Measurements from ENCODE around the gene MCTP2. TPM values are rescaled to one million over a fixed set of nuclear protein-coding genes. Genes with fewer than 3 reads are reported as not detected.

The MCTP2 gene
- total RNA-seq, 1 experiment from 2014 or later = 1.3 TPM

DNA sequence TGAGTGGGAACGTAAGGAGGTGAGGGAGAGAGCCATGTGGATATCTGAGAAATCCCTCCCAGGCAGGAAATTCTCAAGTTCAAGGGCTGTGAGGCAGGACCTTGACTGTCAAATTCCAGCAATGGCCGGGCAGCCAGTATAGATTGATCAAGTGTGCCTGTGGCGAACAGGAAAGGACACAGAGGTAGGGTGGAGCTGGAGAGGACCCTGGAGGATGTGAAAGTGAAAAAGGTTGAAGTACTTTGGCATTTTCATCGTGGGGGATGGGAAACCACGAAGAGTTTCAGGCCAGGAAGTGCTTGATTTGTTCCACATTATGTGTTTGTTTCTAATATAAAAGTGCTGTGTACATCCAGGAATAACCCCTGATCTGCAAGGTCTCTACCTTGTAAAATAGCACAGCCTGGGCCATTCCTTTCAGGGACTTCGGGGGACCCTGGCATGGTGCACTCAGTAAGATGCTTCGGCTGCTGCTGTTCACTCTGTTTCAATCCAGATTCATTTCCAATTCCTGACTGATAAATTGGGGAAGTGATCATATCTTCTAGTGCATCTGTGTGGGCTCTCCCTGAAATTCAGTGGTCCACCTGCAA lies 156.6 kb downstream of the MCTP2 start:
- DNase-seq = no peak
- H3K79me2 ChIP-seq (ENCODE audit: insufficient read depth, low read length) = no peaks in the 10 kb centered on the region
- H2AFZ ChIP-seq (ENCODE audit: low read length) = no peak overlapping the region
- no CpG with 5 or more reads among the region's 7 CpGs for WGBS (ENCODE audit: extremely low coverage, insufficient read length, low lambda C conversion rate)
- Mint-ChIP-seq H3K27me3 (ENCODE audit: low read depth) (no peaks in the 10 kb centered on the region), H3K9me3 (no peaks in the 10 kb centered on the region), H3K27ac (no peak overlapping the region; a peak in 1 of 7 replicates), H3K4me1 (peaks cover 5 to 6% of the 10 kb centered on the region in 2 experiments), H3K4me3 (no peak overlapping the region), H3K36me3 (ENCODE audit: insufficient read depth in 1 of 3, low read depth in 3 of 3) (no peaks in the 10 kb centered on the region)
- H3K23me2 ChIP-seq (ENCODE audit: insufficient read length, low read depth, low read length, poor library complexity, severe bottlenecking) = no peaks in the 10 kb centered on the region
- H4K20me1 ChIP-seq (ENCODE audit: control insufficient read depth, insufficient read depth, insufficient read length) = no peaks in the 10 kb centered on the region
- no peaks in the 10 kb centered on the region for H3K9me3 ChIP-seq (ENCODE audit: control insufficient read depth, low read depth, low read length)
- H2BK5ac ChIP-seq (ENCODE audit: insufficient read length, low read length) = no peak overlapping the region
- no peak overlapping the region for H4K5ac ChIP-seq (ENCODE audit: insufficient read length, low read depth, low read length)
- no peak overlapping the region for H3T11ph ChIP-seq (ENCODE audit: low read length)
- no peak overlapping the region for H3K56ac ChIP-seq (ENCODE audit: insufficient read length, low read depth, low read length)
- no peak overlapping the region for H4K91ac ChIP-seq (ENCODE audit: insufficient read length, low read depth, low read length)
- H3K27me3 ChIP-seq (ENCODE audit: insufficient read depth, low read length) = no peaks in the 10 kb centered on the region
- peaks cover 3% of the 10 kb centered on the region; the same call in 1 of the 2 replicates for H3K4me1 ChIP-seq (ENCODE audit: insufficient read depth, low read length)
- no peak overlapping the region for H2BK120ac ChIP-seq (ENCODE audit: low read depth, low read length, poor library complexity, severe bottlenecking)
- no peak overlapping the region for H4K8ac ChIP-seq (replicated peaks; ENCODE audit: insufficient read length, low read depth, low read length)
- no peak overlapping the region for H3K27ac ChIP-seq (ENCODE audit: insufficient read length, low read depth, low read length)
- H3K18ac ChIP-seq (ENCODE audit: insufficient read length, low read depth, low read length) = no peak overlapping the region
- no peak overlapping the region; the same call in 1 of the 2 replicates for H3K14ac ChIP-seq (ENCODE audit: insufficient read depth, low read length)
- no peak overlapping the region for H3K9ac ChIP-seq (ENCODE audit: extremely low read depth, insufficient read length, low read length)
- no peak overlapping the region for H2AK5ac ChIP-seq (ENCODE audit: insufficient read length, low read length)
- no peak overlapping the region for H3K4ac ChIP-seq (ENCODE audit: low read depth, low read length)
- no peaks in the 10 kb centered on the region for H3K79me1 ChIP-seq (ENCODE audit: insufficient read depth, low read depth, low read length, poor library complexity, severe bottlenecking)
- H3K23ac ChIP-seq (ENCODE audit: insufficient read length, low read depth, low read length) = no peak overlapping the region
- TF ChIP-seq, protein P1, sequence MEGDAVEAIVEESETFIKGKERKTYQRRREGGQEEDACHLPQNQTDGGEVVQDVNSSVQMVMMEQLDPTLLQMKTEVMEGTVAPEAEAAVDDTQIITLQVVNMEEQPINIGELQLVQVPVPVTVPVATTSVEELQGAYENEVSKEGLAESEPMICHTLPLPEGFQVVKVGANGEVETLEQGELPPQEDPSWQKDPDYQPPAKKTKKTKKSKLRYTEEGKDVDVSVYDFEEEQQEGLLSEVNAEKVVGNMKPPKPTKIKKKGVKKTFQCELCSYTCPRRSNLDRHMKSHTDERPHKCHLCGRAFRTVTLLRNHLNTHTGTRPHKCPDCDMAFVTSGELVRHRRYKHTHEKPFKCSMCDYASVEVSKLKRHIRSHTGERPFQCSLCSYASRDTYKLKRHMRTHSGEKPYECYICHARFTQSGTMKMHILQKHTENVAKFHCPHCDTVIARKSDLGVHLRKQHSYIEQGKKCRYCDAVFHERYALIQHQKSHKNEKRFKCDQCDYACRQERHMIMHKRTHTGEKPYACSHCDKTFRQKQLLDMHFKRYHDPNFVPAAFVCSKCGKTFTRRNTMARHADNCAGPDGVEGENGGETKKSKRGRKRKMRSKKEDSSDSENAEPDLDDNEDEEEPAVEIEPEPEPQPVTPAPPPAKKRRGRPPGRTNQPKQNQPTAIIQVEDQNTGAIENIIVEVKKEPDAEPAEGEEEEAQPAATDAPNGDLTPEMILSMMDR (conservative IDR thresholded peaks at IDR 0.05) = no peak
- H2BK20ac ChIP-seq (ENCODE audit: low read depth, low read length, poor library complexity, severe bottlenecking) = no peak overlapping the region
- no peak overlapping the region for H3K4me2 ChIP-seq (ENCODE audit: insufficient read depth, insufficient read length, low read length)
- H2BK12ac ChIP-seq (ENCODE audit: insufficient read length, low read depth, low read length) = no peak overlapping the region
- H2BK15ac ChIP-seq (ENCODE audit: low read depth, low read length) = no peak overlapping the region

Data from H9 (cell line).